M059J (cell line): ENCODE data around the gene MMS19. TPM values are rescaled to one million over a fixed set of nuclear protein-coding genes. Genes with fewer than 3 reads are reported as not detected.
A peak's percentile ranks its signal among the peaks of the same experiment; 100 is the strongest.
"Not testable (repeated sequence)": the region's sequence is repeated elsewhere in the genome, so short reads cannot be mapped to it uniquely, and the experiment has no call there.

Experiments
- DNase-seq: peaks from one replicate; pipeline ENCODE4 v3.0.0-alpha.2; 2012; ENCODE audit warnings: low read depth
- total RNA-seq: library from RNA; depleted of rRNA; stranded (reverse); fragments of >200 nt; shearing (Covaris generic); gene quantifications from 2 replicates; pipeline ENCODE4 v1.2.3, GENCODE V29; 2014; rRNA removed

Gene MMS19
- total RNA-seq, 1 experiment from 2014 or later: 68.0 TPM

- peak; percentile 92 for DNase-seq
Observed at GRCh38 chr10:97425964-97426775, 72.1 kb downstream of the MMS19 start, which contains the start of gene PGAM1. TSS of gene PGAM1 (plus strand) at chr10:97426191. CDS start at chr10:97426308, 117 bp downstream.

GRCh38 chr10:97423757-97424098 lies 74.5 kb downstream of the MMS19 start:
- not testable (repeated sequence) for DNase-seq

GRCh38 chr10:97416565-97416964 lies 81.7 kb downstream of the MMS19 start:
- no peak for DNase-seq

- peak; percentile 49 for DNase-seq
Observed at GRCh38 chr10:97412891-97413304, 85.3 kb downstream of the MMS19 start.

GRCh38 chr10:97411406-97411805 lies 86.8 kb downstream of the MMS19 start:
- DNase-seq: peak; percentile 74

GRCh38 chr10:97408496-97408992 lies 89.7 kb downstream of the MMS19 start:
- DNase-seq: no peak

Other genes with a start within 250 kb of the MMS19 start
- 12.4 and 12.7 TPM in 2 replicates for gene ARHGAP19, start 205.8 kb downstream of the MMS19 start, total RNA-seq
- gene FRAT1, start 179.2 kb downstream of the MMS19 start, total RNA-seq: 1.1 and 2.9 TPM in 2 replicates
- 6.7 and 10.0 TPM in 2 replicates for gene FRAT2, start 163.7 kb downstream of the MMS19 start, total RNA-seq
- 10.2 and 19.3 TPM in 2 replicates for gene RRP12, start 97.1 kb downstream of the MMS19 start, total RNA-seq
- 949 and 1,198 TPM in 2 replicates for gene PGAM1, start 72.2 kb downstream of the MMS19 start, total RNA-seq
- gene EXOSC1, start 52.4 kb downstream of the MMS19 start, total RNA-seq: 68.9 and 69.3 TPM in 2 replicates
- gene ZDHHC16, start 52.2 kb downstream of the MMS19 start, total RNA-seq: 63.3 and 67.8 TPM in 2 replicates
- gene UBTD1, start 502 bp upstream of the MMS19 start, total RNA-seq: 21.8 and 40.5 TPM in 2 replicates
- not detected in 2 replicates for gene ANKRD2, start 74.4 kb upstream of the MMS19 start, total RNA-seq
- gene HOGA1, start 86.0 kb upstream of the MMS19 start, total RNA-seq: 0.12 and 0.71 TPM in 2 replicates
- gene C10orf62, start 91.3 kb upstream of the MMS19 start, total RNA-seq: not detected in 2 replicates
- gene MORN4, start 135.1 kb upstream of the MMS19 start, total RNA-seq: 3.8 and 5.9 TPM in 2 replicates
- gene PI4K2A, start 142.2 kb upstream of the MMS19 start, total RNA-seq: 23.9 and 31.2 TPM in 2 replicates
- 13.3 and 20.6 TPM in 2 replicates for gene AVPI1, start 188.8 kb upstream of the MMS19 start, total RNA-seq
- 24.8 and 46.3 TPM in 2 replicates for gene MARVELD1, start 215.3 kb upstream of the MMS19 start, total RNA-seq
- gene ZFYVE27, start 238.7 kb upstream of the MMS19 start, total RNA-seq: 9.0 and 19.2 TPM in 2 replicates